Tibial nerve (tissue), 4 donors: ENCODE data around the gene MTIF2. TPM values are rescaled to one million over a fixed set of nuclear protein-coding genes. Genes with fewer than 3 reads are reported as not detected.
"Not testable (repeated sequence)": the region's sequence is repeated elsewhere in the genome, so short reads cannot be mapped to it uniquely, and the experiment has no call there.

Experiments used
- DNase-seq, 2 donors: peaks; one replicate each; pipeline ENCODE4 v3.0.0-alpha.2; 2019; ENCODE audit warnings: low spot score in 2 of 2
- H3K27ac ChIP-seq, 4 donors: fragments of 200-600 bp; sonication (generic) in 3 of 4; one replicate each; pipeline ENCODE4 v1.5.1; 2017 to 2019; ENCODE audit warnings: mild to moderate bottlenecking in 1 of 4
- H3K27me3 ChIP-seq, 2 donors: fragments of 200-600 bp; sonication (generic) in 1 of 2; one replicate each; pipeline versions ENCODE4 v1.5.1 to v1.6.0; 2017 to 2019
- H3K36me3 ChIP-seq, 3 donors: fragments of 200-600 bp; sonication (generic); one replicate each; pipeline ENCODE4 v1.5.1; 2018 to 2019
- H3K4me1 ChIP-seq, 4 donors: fragments of 200-600 bp; sonication (generic) in 3 of 4; one replicate each; pipeline ENCODE4 v1.5.1; 2017 to 2019
- H3K4me3 ChIP-seq, 4 donors: fragments of 200-600 bp; sonication (generic) in 3 of 4; one replicate each; pipeline ENCODE4 v1.5.1; 2017 to 2019; ENCODE audit warnings: mild to moderate bottlenecking in 1 of 4, moderate library complexity in 1 of 4
- H3K9me3 ChIP-seq, 4 donors: fragments of 200-600 bp; sonication (generic) in 3 of 4; one replicate each; pipeline ENCODE4 v1.5.1; 2017 to 2019
- CTCF ChIP-seq, 5 experiments: fragments of 200-600 bp in 3 of 5; fragments of 450-650 bp in 2 of 5; sonication (generic) in 3 of 5; IDR thresholded peaks; one replicate each; pipeline ENCODE4 v1.5.1; 2016 to 2019; ENCODE audit warnings: antibody characterized with exemption in 5 of 5, mild to moderate bottlenecking in 3 of 5, moderate library complexity in 2 of 5
- EP300 ChIP-seq, 2 donors: sonication (generic); formaldehyde crosslinking; IDR thresholded peaks; one replicate each; pipeline ENCODE4 v1.6.1; 2017; ENCODE audit warnings: antibody characterized with exemption in 2 of 2, mild to moderate bottlenecking in 1 of 2
- POLR2A ChIP-seq, 2 donors: fragments of 450-650 bp; IDR thresholded peaks; one replicate each; pipeline ENCODE4 v1.6.1; 2017; ENCODE audit warnings: antibody characterized with exemption in 2 of 2, mild to moderate bottlenecking in 2 of 2, moderate library complexity in 2 of 2
- WGBS, 2 donors: methylation state at CpG; one replicate each; pipeline ENCODE4 v1.1.5; 2018; 5-methylcytosine and 5-hydroxymethylcytosine counted together
- total RNA-seq, 4 donors: library from RNA; depleted of rRNA; stranded (reverse); fragments of >200 nt; gene quantifications; one replicate each; pipeline ENCODE4 v1.1.0, GENCODE V29; 2016

MTIF2 gene
- total RNA-seq, 4 donors from 2014 or later = 11.8 to 31.9 (median 18.0) TPM

- Histone ChIP-seq H3K4me1 (peaks cover 0 to 11% (median 9%) of the 10 kb centered on the region in 4 donors), H3K27ac (peak overlapping the region in 3 of 4 donors; percentile 22 to 56 (median 50))
- H3K27me3 ChIP-seq, H3K9me3 ChIP-seq, DNase-seq, H3K4me3 ChIP-seq, H3K36me3 ChIP-seq: not testable (repeated sequence)
- TF ChIP-seq CTCF (IDR thresholded peaks at IDR 0.05) = peak in 1 of 5 experiments; percentile 9
- 80 to 83% methylated on average over 7 of the region's 7 CpGs for WGBS, 2 donors
These were observed 41.4 kb downstream of the MTIF2 start for GRCh38 chr2:55227437-55228225.

GRCh38 chr2:55225481-55226020, 43.5 kb downstream of the MTIF2 start:
- Histone ChIP-seq H3K27me3 (no peaks in the 10 kb centered on the region), H3K27ac (no peak overlapping the region), H3K4me3 (no peak overlapping the region), H3K9me3 (no peaks in the 10 kb centered on the region), H3K4me1 (peaks cover 0 to 8% (median 3%) of the 10 kb centered on the region in 4 donors), H3K36me3 (peaks cover 0 to 6% (median 0%) of the 10 kb centered on the region in 3 donors)
- 89% methylated on average over 19 of the region's 19 CpGs for WGBS, 2 donors
- no peak for TF ChIP-seq CTCF (IDR thresholded peaks at IDR 0.05)
- DNase-seq = no peak

- Histone ChIP-seq H3K9me3 (no peaks in the 10 kb centered on the region), H3K27ac (peak overlapping the region in 1 of 4 donors; percentile 97), H3K4me3 (no peak overlapping the region), H3K36me3 (peaks cover 0 to 4% (median 0%) of the 10 kb centered on the region in 3 donors), H3K27me3 (no peaks in the 10 kb centered on the region), H3K4me1 (peaks cover 0 to 8% (median 3%) of the 10 kb centered on the region in 4 donors)
- no peak for TF ChIP-seq CTCF (IDR thresholded peaks at IDR 0.05)
- no peak for TF ChIP-seq POLR2A (IDR thresholded peaks at IDR 0.05)
- TF ChIP-seq EP300 (IDR thresholded peaks at IDR 0.05) = no peak
- no peak for DNase-seq
- WGBS, 2 donors = 80 to 84% methylated on average over 18 to 19 of the region's 19 CpGs
These were observed 44.2 kb downstream of the MTIF2 start for GRCh38 chr2:55224761-55225261.

GRCh38 chr2:55223958-55224760, 44.9 kb downstream of the MTIF2 start:
- H3K27me3 ChIP-seq = no peaks in the 10 kb centered on the region
- peak overlapping the region in 3 of 4 donors; percentile 65 to 88 (median 86) for H3K4me3 ChIP-seq
- H3K4me1 ChIP-seq = peaks cover 0 to 8% (median 3%) of the 10 kb centered on the region in 4 donors
- WGBS, 2 donors = 85 to 89% methylated on average over 25 of the region's 25 CpGs
- TF ChIP-seq EP300 (IDR thresholded peaks at IDR 0.05) = no peak
- no peak for TF ChIP-seq CTCF (IDR thresholded peaks at IDR 0.05)
- no peak for TF ChIP-seq POLR2A (IDR thresholded peaks at IDR 0.05)
- no peaks in the 10 kb centered on the region for H3K36me3 ChIP-seq
- no peaks in the 10 kb centered on the region for H3K9me3 ChIP-seq
- H3K27ac ChIP-seq = peak overlapping the region; percentile 86 to 97 (median 95)
- DNase-seq = no peak
